DMS 273 treated with DMSO at 0.1 percent for 48 hours (cell line): ENCODE results near the gene MYOD1.

Experiments used
- DNase-seq: peaks from one replicate; lab custom pipeline; 2025; lab: John Stamatoyannopoulos, UW

Gene MYOD1

GRCh38 chr11:17750013-17750800 is 30.8 kb downstream of the MYOD1 start:
- no peak for DNase-seq

GRCh38 chr11:17750801-17751165 is 31.4 kb downstream of the MYOD1 start:
- DNase-seq, result no peak

- DNase-seq, result no peak
Measured at GRCh38 chr11:17751558-17751957, 32.2 kb downstream of the MYOD1 start.

- no peak for DNase-seq
Measured at GRCh38 chr11:17752144-17752543, 32.8 kb downstream of the MYOD1 start.

- no peak for DNase-seq
Measured at GRCh38 chr11:17753153-17753552, 33.8 kb downstream of the MYOD1 start.

GRCh38 chr11:17753641-17754040 is 34.3 kb downstream of the MYOD1 start:
- no peak for DNase-seq

- DNase-seq, result no peak
Measured at GRCh38 chr11:17755891-17756290, 36.5 kb downstream of the MYOD1 start.

- DNase-seq, result peak; percentile 17
Measured at GRCh38 chr11:17760102-17761029, 41.0 kb downstream of the MYOD1 start.

GRCh38 chr11:17762309-17762974 is 43.1 kb downstream of the MYOD1 start:
- no peak for DNase-seq

GRCh38 chr11:17763244-17763643 is 43.9 kb downstream of the MYOD1 start:
- no peak for DNase-seq

- DNase-seq, result no peak
Measured at GRCh38 chr11:17763703-17764102, 44.3 kb downstream of the MYOD1 start.

- DNase-seq, result no peak
Measured at GRCh38 chr11:17764446-17765218, 45.3 kb downstream of the MYOD1 start.

GRCh38 chr11:17765356-17766072 is 46.1 kb downstream of the MYOD1 start:
- no peak for DNase-seq

GRCh38 chr11:17766073-17766359 is 46.6 kb downstream of the MYOD1 start:
- no peak for DNase-seq

GRCh38 chr11:17766590-17766989 is 47.2 kb downstream of the MYOD1 start:
- DNase-seq, result no peak

GRCh38 chr11:17767301-17767885 is 48.0 kb downstream of the MYOD1 start:
- DNase-seq, result no peak

GRCh38 chr11:17767914-17768313 is 48.5 kb downstream of the MYOD1 start:
- DNase-seq, result no peak

GRCh38 chr11:17768547-17768946 is 49.2 kb downstream of the MYOD1 start:
- no peak for DNase-seq

GRCh38 chr11:17769218-17769617 is 49.8 kb downstream of the MYOD1 start:
- DNase-seq, result no peak

GRCh38 chr11:17770048-17770652 is 50.8 kb downstream of the MYOD1 start:
- no peak for DNase-seq

- no peak for DNase-seq
Measured at GRCh38 chr11:17770917-17771316, 51.5 kb downstream of the MYOD1 start.
